ENCODE results near the gene RAB24.

Gene RAB24

GRCh38 chr5:177303121-177303924 is at the start of gene RAB24, which contains the start of gene PRELID1:
TSS of gene RAB24 (minus strand) at chr5:177303719. CDS start at chr5:177303288, 431 bp downstream.
TSS of gene PRELID1 (plus strand) at chr5:177303799. CDS start at chr5:177303986, 187 bp downstream.
- TF ChIP-seq, protein P1, sequence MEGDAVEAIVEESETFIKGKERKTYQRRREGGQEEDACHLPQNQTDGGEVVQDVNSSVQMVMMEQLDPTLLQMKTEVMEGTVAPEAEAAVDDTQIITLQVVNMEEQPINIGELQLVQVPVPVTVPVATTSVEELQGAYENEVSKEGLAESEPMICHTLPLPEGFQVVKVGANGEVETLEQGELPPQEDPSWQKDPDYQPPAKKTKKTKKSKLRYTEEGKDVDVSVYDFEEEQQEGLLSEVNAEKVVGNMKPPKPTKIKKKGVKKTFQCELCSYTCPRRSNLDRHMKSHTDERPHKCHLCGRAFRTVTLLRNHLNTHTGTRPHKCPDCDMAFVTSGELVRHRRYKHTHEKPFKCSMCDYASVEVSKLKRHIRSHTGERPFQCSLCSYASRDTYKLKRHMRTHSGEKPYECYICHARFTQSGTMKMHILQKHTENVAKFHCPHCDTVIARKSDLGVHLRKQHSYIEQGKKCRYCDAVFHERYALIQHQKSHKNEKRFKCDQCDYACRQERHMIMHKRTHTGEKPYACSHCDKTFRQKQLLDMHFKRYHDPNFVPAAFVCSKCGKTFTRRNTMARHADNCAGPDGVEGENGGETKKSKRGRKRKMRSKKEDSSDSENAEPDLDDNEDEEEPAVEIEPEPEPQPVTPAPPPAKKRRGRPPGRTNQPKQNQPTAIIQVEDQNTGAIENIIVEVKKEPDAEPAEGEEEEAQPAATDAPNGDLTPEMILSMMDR (IDR thresholded peaks at IDR 0.05): peak; percentile 48

- TF ChIP-seq, protein P1 (IDR thresholded peaks at IDR 0.05): no peak
Observed at GRCh38 chr5:177353093-177353492, 49.6 kb upstream of the RAB24 start.

DNA sequence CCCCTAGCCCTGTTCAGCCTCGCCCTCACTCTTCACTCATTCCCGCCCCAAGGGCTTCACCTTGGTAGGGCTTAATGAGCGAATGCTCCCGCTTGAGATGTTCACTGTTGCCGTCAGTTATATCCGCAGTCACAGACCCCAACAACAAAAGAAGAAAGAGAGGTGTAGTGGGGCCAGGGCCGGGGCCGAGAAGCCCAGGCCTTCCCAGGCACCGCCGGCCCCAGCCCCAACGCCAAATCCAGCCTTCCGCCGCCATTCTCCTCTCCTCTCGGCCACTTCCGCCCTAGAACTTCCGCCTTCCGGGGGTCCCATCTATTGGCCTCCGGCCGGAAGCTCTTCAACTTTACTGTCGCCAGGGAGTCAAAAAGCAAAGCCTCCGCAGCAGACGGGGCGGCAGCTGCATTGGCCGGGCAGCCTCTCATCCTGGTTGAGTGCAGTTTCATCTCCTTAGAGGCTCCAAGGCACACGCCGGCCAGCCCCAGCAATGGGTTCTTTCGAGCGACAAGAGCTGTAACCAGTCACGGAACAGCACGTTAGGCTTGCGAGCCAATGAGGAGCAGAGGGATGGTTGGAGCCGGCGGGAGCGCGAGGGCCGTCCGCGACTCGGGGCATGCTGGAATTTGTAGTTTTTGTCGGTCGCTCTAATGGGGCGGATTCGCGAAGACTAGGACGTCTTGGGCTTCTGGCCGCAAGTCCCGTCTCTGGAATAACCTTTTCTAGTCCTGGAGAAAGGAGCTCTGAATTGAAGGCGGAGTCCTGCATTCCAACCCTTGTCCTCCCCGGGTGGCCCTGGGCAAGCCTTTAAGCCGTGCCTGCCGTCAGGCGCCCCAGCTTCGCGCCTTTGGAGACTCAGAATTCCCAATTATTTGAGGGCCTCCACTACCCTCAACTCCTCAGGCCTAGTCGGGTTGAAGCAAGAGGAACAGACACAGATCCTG is 48.1 kb upstream of the RAB24 start, which contains the start of gene LMAN2:
Gene LMAN2 (minus strand): TSS at position 277 of the 938 bp plus-strand sequence. CDS start 21 bp downstream, at position 256.
- TF ChIP-seq, protein P1 (IDR thresholded peaks at IDR 0.05): no peak

GRCh38 chr5:177350776-177351391 is 47.4 kb upstream of the RAB24 start:
- TF ChIP-seq, protein P1 (IDR thresholded peaks at IDR 0.05): no peak

GRCh38 chr5:177349762-177350161 is 46.2 kb upstream of the RAB24 start:
- TF ChIP-seq, protein P1 (IDR thresholded peaks at IDR 0.05): no peak

- TF ChIP-seq, protein P1 (IDR thresholded peaks at IDR 0.05): no peak
Observed at GRCh38 chr5:177349362-177349647, 45.8 kb upstream of the RAB24 start.

DNA sequence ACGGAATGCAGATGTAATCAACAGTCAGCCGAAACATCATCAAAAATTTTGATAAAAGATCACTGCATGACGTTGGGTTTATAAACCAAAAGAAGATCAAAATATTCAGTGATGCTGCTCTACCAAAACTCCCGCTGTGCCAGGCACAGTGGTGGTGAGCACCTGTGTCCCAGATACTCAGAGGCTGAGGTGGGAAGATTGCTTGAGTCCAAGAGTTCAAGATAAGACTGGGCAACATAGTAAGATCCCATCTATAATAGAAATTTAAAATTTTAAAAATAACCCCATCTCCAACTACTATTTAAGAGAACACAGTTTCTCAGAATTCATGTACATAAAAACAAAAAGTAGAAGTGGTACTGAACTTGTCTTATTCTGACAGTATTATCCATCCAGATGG is 44.2 kb upstream of the RAB24 start:
- TF ChIP-seq, protein P1 (IDR thresholded peaks at IDR 0.05): no peak
